Measurements from ENCODE around the gene BMP7.

The BMP7 gene

DNA sequence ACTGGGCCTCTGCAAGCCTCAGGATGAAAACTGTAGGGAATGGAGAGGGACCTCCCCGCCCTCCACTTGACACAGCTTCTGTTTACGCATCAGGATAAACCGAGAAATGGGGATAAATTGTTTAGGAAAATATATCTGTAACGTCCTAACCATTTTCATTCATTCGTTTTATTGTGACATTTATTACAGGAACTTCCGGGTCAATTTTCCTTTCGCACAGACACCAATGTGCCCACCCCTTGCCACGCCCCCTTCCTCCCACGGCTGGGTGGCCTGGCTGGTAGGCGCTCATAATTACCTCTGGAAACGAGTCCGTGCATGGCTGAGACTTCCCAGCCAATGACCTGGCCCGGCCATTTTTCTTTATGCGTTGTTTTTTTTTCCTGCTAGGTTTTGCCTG lies 96.1 kb downstream of the BMP7 start:
- Histone ChIP-seq H3K14ac (ENCODE audit: low read length) (no peak overlapping the region), H3K23ac (ENCODE audit: low read length) (no peak overlapping the region), H3K79me1 (ENCODE audit: low read length) (no peaks in the 10 kb centered on the region), H2BK120ac (ENCODE audit: insufficient read depth, low read length, poor library complexity) (no peak overlapping the region), H2BK5ac (ENCODE audit: low read depth, low read length, poor library complexity) (no peak overlapping the region), H2BK12ac (ENCODE audit: low read length) (no peak overlapping the region), H3K4me3 (ENCODE audit: low read depth, low read length) (no peak overlapping the region), H2AK5ac (ENCODE audit: low read length) (no peak overlapping the region), H3K4me2 (ENCODE audit: low read length) (no peak overlapping the region), H4K12ac (ENCODE audit: low read depth, low read length) (no peak overlapping the region), H3K27ac (ENCODE audit: low read depth, low read length) (no peak overlapping the region), H3K27me3 (ENCODE audit: insufficient read depth, low read length) (no peaks in the 10 kb centered on the region), H3K18ac (ENCODE audit: low read length) (no peak overlapping the region), H4K8ac (ENCODE audit: low read depth, low read length) (no peak overlapping the region), H3K9ac (ENCODE audit: low read length) (no peak overlapping the region), H4K91ac (ENCODE audit: low read depth, low read length) (no peak overlapping the region), H3K4ac (ENCODE audit: low read depth, low read length) (no peak overlapping the region), H3K79me2 (ENCODE audit: control insufficient read depth, insufficient read depth, low read length, poor library complexity) (no peaks in the 10 kb centered on the region), H2AFZ (ENCODE audit: insufficient read depth, low read length, poor library complexity) (no peak overlapping the region), H3K36me3 (ENCODE audit: control insufficient read depth in 1 of 2, insufficient read depth in 2 of 2, low read length in 2 of 2) (no peaks in the 10 kb centered on the region), H3K4me1 (ENCODE audit: control insufficient read depth in 1 of 2, insufficient read depth in 2 of 2, low read length in 2 of 2) (peaks cover 0 to 10% of the 10 kb centered on the region in 2 experiments), H3K9me3 (ENCODE audit: insufficient read depth, low read depth, low read length) (peaks cover 5% of the 10 kb centered on the region)
- DNase-seq = no peak
- no CpG with 5 or more reads among the region's 14 CpGs for WGBS (ENCODE audit: extremely low coverage, insufficient coverage, insufficient read length)

- Histone ChIP-seq H3K79me1 (ENCODE audit: low read length) (no peaks in the 10 kb centered on the region), H3K14ac (ENCODE audit: low read length) (no peak overlapping the region), H2AK5ac (ENCODE audit: low read length) (no peak overlapping the region), H2BK5ac (ENCODE audit: low read depth, low read length, poor library complexity) (no peak overlapping the region), H4K8ac (ENCODE audit: low read depth, low read length) (no peak overlapping the region), H3K27me3 (ENCODE audit: insufficient read depth, low read length) (no peaks in the 10 kb centered on the region), H3K4ac (ENCODE audit: low read depth, low read length) (no peak overlapping the region), H3K79me2 (ENCODE audit: control insufficient read depth, insufficient read depth, low read length, poor library complexity) (no peaks in the 10 kb centered on the region), H2AFZ (ENCODE audit: insufficient read depth, low read length, poor library complexity) (no peak overlapping the region), H4K91ac (ENCODE audit: low read depth, low read length) (no peak overlapping the region), H2BK120ac (ENCODE audit: insufficient read depth, low read length, poor library complexity) (no peak overlapping the region), H3K4me1 (ENCODE audit: control insufficient read depth in 1 of 2, insufficient read depth in 2 of 2, low read length in 2 of 2) (peaks cover 0 to 10% of the 10 kb centered on the region in 2 experiments), H4K12ac (ENCODE audit: low read depth, low read length) (no peak overlapping the region), H3K23ac (ENCODE audit: low read length) (no peak overlapping the region), H3K36me3 (ENCODE audit: control insufficient read depth in 1 of 2, insufficient read depth in 2 of 2, low read length in 2 of 2) (no peaks in the 10 kb centered on the region), H2BK12ac (ENCODE audit: low read length) (no peak overlapping the region), H3K4me2 (ENCODE audit: low read length) (no peak overlapping the region), H3K9me3 (ENCODE audit: insufficient read depth, low read depth, low read length) (peaks cover 8% of the 10 kb centered on the region), H3K9ac (ENCODE audit: low read length) (no peak overlapping the region), H3K4me3 (ENCODE audit: low read depth, low read length) (no peak overlapping the region), H3K27ac (ENCODE audit: low read depth, low read length) (no peak overlapping the region), H3K18ac (ENCODE audit: low read length) (no peak overlapping the region)
- peak; percentile 17 to 44 for DNase-seq
- no CpG with 5 or more reads among the region's 7 CpGs for WGBS (ENCODE audit: extremely low coverage, insufficient coverage, insufficient read length)
These were observed 97.3 kb downstream of the BMP7 start for GRCh38 chr20:57169162-57169561.

GRCh38 chr20:57167971-57168701 lies 98.3 kb downstream of the BMP7 start:
- peaks cover 7% of the 10 kb centered on the region for H3K9me3 ChIP-seq (ENCODE audit: insufficient read depth, low read depth, low read length)
- no CpG with 5 or more reads among the region's 26 CpGs for WGBS (ENCODE audit: extremely low coverage, insufficient coverage, insufficient read length)
- DNase-seq = peak; percentile 30 to 49
- no peak overlapping the region for H2BK5ac ChIP-seq (ENCODE audit: low read depth, low read length, poor library complexity)
- no peak overlapping the region for H2AK5ac ChIP-seq (ENCODE audit: low read length)
- H3K18ac ChIP-seq (ENCODE audit: low read length) = no peak overlapping the region
- H2BK12ac ChIP-seq (ENCODE audit: low read length) = no peak overlapping the region
- H2AFZ ChIP-seq (ENCODE audit: insufficient read depth, low read length, poor library complexity) = no peak overlapping the region
- H4K12ac ChIP-seq (ENCODE audit: low read depth, low read length) = no peak overlapping the region
- no peak overlapping the region for H3K14ac ChIP-seq (ENCODE audit: low read length)
- H3K27ac ChIP-seq (ENCODE audit: low read depth, low read length) = no peak overlapping the region
- no peak overlapping the region for H3K4me3 ChIP-seq (ENCODE audit: low read depth, low read length)
- H3K4me2 ChIP-seq (ENCODE audit: low read length) = no peak overlapping the region
- H3K79me1 ChIP-seq (ENCODE audit: low read length) = no peaks in the 10 kb centered on the region
- no peak overlapping the region for H2BK120ac ChIP-seq (ENCODE audit: insufficient read depth, low read length, poor library complexity)
- H3K4me1 ChIP-seq (ENCODE audit: control insufficient read depth in 1 of 2, insufficient read depth in 2 of 2, low read length in 2 of 2) = peaks cover 0 to 10% of the 10 kb centered on the region in 2 experiments
- no peaks in the 10 kb centered on the region for H3K36me3 ChIP-seq (ENCODE audit: control insufficient read depth in 1 of 2, insufficient read depth in 2 of 2, low read length in 2 of 2)
- H4K91ac ChIP-seq (ENCODE audit: low read depth, low read length) = no peak overlapping the region
- H3K79me2 ChIP-seq (ENCODE audit: control insufficient read depth, insufficient read depth, low read length, poor library complexity) = no peaks in the 10 kb centered on the region
- H3K27me3 ChIP-seq (ENCODE audit: insufficient read depth, low read length) = no peaks in the 10 kb centered on the region
- no peak overlapping the region for H4K8ac ChIP-seq (ENCODE audit: low read depth, low read length)
- H3K9ac ChIP-seq (ENCODE audit: low read length) = no peak overlapping the region
- no peak overlapping the region for H3K4ac ChIP-seq (ENCODE audit: low read depth, low read length)
- no peak overlapping the region for H3K23ac ChIP-seq (ENCODE audit: low read length)

DNA sequence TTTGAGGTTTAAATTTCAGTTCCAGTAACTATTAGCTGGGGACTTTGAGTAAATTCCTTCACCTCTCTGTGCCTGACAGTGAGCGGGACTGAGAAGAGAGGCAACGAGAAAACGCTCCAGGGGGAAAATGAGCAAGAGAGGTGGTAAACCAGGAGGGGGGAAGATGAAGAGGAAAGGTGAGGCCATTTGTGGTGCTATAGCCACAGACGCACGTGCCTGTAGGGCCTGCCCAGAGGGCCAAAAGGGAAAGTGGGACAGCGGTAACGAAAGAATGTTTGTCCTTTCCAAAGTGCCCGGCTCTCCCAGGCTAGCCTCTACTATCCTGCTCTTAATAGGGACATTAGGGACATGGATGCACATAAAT lies 99.2 kb downstream of the BMP7 start:
- Histone ChIP-seq H2BK120ac (ENCODE audit: insufficient read depth, low read length, poor library complexity) (no peak overlapping the region), H3K4me3 (ENCODE audit: low read depth, low read length) (no peak overlapping the region), H3K4me2 (ENCODE audit: low read length) (no peak overlapping the region), H2BK5ac (ENCODE audit: low read depth, low read length, poor library complexity) (no peak overlapping the region), H4K12ac (ENCODE audit: low read depth, low read length) (no peak overlapping the region), H2AFZ (ENCODE audit: insufficient read depth, low read length, poor library complexity) (no peak overlapping the region), H3K27ac (ENCODE audit: low read depth, low read length) (no peak overlapping the region), H2AK5ac (ENCODE audit: low read length) (no peak overlapping the region), H3K4ac (ENCODE audit: low read depth, low read length) (no peak overlapping the region), H2BK12ac (ENCODE audit: low read length) (no peak overlapping the region), H4K8ac (ENCODE audit: low read depth, low read length) (no peak overlapping the region), H3K14ac (ENCODE audit: low read length) (no peak overlapping the region), H3K79me1 (ENCODE audit: low read length) (no peaks in the 10 kb centered on the region), H3K4me1 (ENCODE audit: control insufficient read depth in 1 of 2, insufficient read depth in 2 of 2, low read length in 2 of 2) (peaks cover 0 to 10% of the 10 kb centered on the region in 2 experiments), H3K9me3 (ENCODE audit: insufficient read depth, low read depth, low read length) (peaks cover 6% of the 10 kb centered on the region), H3K27me3 (ENCODE audit: insufficient read depth, low read length) (no peaks in the 10 kb centered on the region), H3K9ac (ENCODE audit: low read length) (no peak overlapping the region), H3K18ac (ENCODE audit: low read length) (no peak overlapping the region), H3K36me3 (ENCODE audit: control insufficient read depth in 1 of 2, insufficient read depth in 2 of 2, low read length in 2 of 2) (no peaks in the 10 kb centered on the region), H3K79me2 (ENCODE audit: control insufficient read depth, insufficient read depth, low read length, poor library complexity) (no peaks in the 10 kb centered on the region), H4K91ac (ENCODE audit: low read depth, low read length) (no peak overlapping the region), H3K23ac (ENCODE audit: low read length) (no peak overlapping the region)
- WGBS (ENCODE audit: extremely low coverage, insufficient coverage, insufficient read length) = no CpG with 5 or more reads among the region's 8 CpGs
- peak; percentile 77 for DNase-seq
